PC-3 (cell line): Measurements from ENCODE around the gene FKTN. TPM values are rescaled to one million over a fixed set of nuclear protein-coding genes. Genes with fewer than 3 reads are reported as not detected.

ENCODE experiments used
- ATAC-seq: fragments of 200-7000 bp; cut with Tn5 transposase; 2 replicates; pipeline ENCODE4 v1.9.1; 2020; ENCODE audit warnings: mild to moderate bottlenecking, moderate library complexity
- BruUV-seq: library from RNA; stranded (reverse); fragments of 400-500 nt; replicated peaks from 2 replicates; lab custom pipeline; 2021; lab: Mats Ljungman, UMichigan
- CTCF ChIA-PET: fragments of 300-600 bp; sonication (Branson Sonifier 250); formaldehyde crosslinking; loops from one replicate; lab custom pipeline; 2022; ENCODE audit warnings: antibody characterized with exemption; lab: Charles Lee
- POLR2A ChIA-PET: fragments of 300-600 bp; sonication (Branson Sonifier 250); formaldehyde crosslinking; loops from one replicate; lab custom pipeline; 2022; ENCODE audit warnings: antibody characterized with exemption; ENCODE audit not compliant: unreplicated experiment; lab: Charles Lee
- DNase-seq: peaks from one replicate; pipeline ENCODE4 v3.0.0-alpha.2; 2015
- H2AFZ ChIP-seq: fragments of 300-600 bp; sonication (generic); 2 replicates; pipeline ENCODE4 v1.6.0; 2016; ENCODE audit warnings: antibody characterized with exemption, low read length
- H3F3A ChIP-seq: fragments of 300-600 bp; sonication (generic); one replicate; pipeline ENCODE4 v1.6.0; 2017; ENCODE audit warnings: antibody characterized with exemption, low read length, control low read depth, mild to moderate bottlenecking; ENCODE audit not compliant: unreplicated experiment
- H3K27ac ChIP-seq: fragments of 300-600 bp; sonication (generic); 2 replicates; pipeline ENCODE4 v1.5.1; 2016; ENCODE audit warnings: mild to moderate bottlenecking, low read length
- H3K27me3 ChIP-seq: fragments of 300-600 bp; sonication (generic); 2 replicates; pipeline ENCODE4 v1.6.1; 2016; ENCODE audit warnings: low read length, mixed read lengths
- H3K36me3 ChIP-seq: fragments of 300-600 bp; sonication (generic); 2 replicates; pipeline ENCODE4 v1.6.1; 2016; ENCODE audit warnings: low read depth, mixed run types, low read length, mixed read lengths
- H3K4me1 ChIP-seq: fragments of 300-600 bp; sonication (generic); 2 replicates; pipeline ENCODE4 v1.5.1; 2016; ENCODE audit warnings: low read length; ENCODE audit not compliant: insufficient read depth
- H3K4me2 ChIP-seq: fragments of 300-600 bp; sonication (generic); 2 replicates; pipeline ENCODE4 v1.6.0; 2016; ENCODE audit warnings: low read length
- H3K4me3 ChIP-seq: fragments of 300-600 bp; sonication (generic); 2 replicates; pipeline ENCODE4 v1.5.1; 2016; ENCODE audit warnings: mild to moderate bottlenecking, low read length, mixed read lengths
- H3K79me2 ChIP-seq: fragments of 300-600 bp; sonication (generic); 2 replicates; pipeline ENCODE4 v1.6.1; 2017; ENCODE audit warnings: low read length, mixed read lengths
- H3K9ac ChIP-seq: fragments of 300-600 bp; sonication (generic); 2 replicates; pipeline ENCODE4 v1.6.0; 2016; ENCODE audit warnings: mild to moderate bottlenecking, low read length
- H3K9me2 ChIP-seq: fragments of 300-600 bp; sonication (generic); replicated peaks from 2 replicates; pipeline ENCODE4 v1.6.1; 2016; ENCODE audit warnings: mixed run types, low read length, mixed read lengths
- H3K9me3 ChIP-seq: fragments of 300-600 bp; sonication (generic); 2 replicates; pipeline ENCODE4 v1.6.1; 2016; ENCODE audit warnings: low read length, mixed read lengths
- H4K20me1 ChIP-seq: fragments of 300-600 bp; sonication (generic); 2 replicates; pipeline ENCODE4 v1.6.1; 2016; ENCODE audit warnings: low read length, mixed read lengths
- EZH2 ChIP-seq: fragments of 300-600 bp; sonication (generic); IDR thresholded peaks from one replicate; pipeline ENCODE4 v1.6.1; 2017; ENCODE audit warnings: antibody characterized with exemption, mild to moderate bottlenecking, low read length; ENCODE audit not compliant: unreplicated experiment
- EZH2phosphoT487 ChIP-seq: fragments of 300-600 bp; sonication (generic); IDR thresholded peaks from 2 replicates; pipeline ENCODE4 v1.6.1; 2018; ENCODE audit warnings: mild to moderate bottlenecking, antibody characterized with exemption, low read length, borderline replicate concordance
- intact Hi-C: fragments of 100-400 bp; cut with micrococcal nuclease; formaldehyde crosslinking; loops from 2 replicates; pipeline ENCODE4 v1.9.0; 2023
- total RNA-seq: library from RNA; depleted of rRNA; stranded (reverse); fragments of >200 nt; gene quantifications from 2 replicates; pipeline ENCODE4 v1.2.3, GENCODE V29; 2014
- TF ChIP-seq, protein P1 (sequence below): fragments of 300-600 bp; sonication (generic); conservative IDR thresholded peaks from 2 replicates; pipeline ENCODE4 v1.5.1; 2017; ENCODE audit warnings: antibody characterized with exemption, low read depth, mild to moderate bottlenecking, low read length

FKTN gene
- total RNA-seq, 1 experiment from 2014 or later: 9.2 TPM

DNA sequence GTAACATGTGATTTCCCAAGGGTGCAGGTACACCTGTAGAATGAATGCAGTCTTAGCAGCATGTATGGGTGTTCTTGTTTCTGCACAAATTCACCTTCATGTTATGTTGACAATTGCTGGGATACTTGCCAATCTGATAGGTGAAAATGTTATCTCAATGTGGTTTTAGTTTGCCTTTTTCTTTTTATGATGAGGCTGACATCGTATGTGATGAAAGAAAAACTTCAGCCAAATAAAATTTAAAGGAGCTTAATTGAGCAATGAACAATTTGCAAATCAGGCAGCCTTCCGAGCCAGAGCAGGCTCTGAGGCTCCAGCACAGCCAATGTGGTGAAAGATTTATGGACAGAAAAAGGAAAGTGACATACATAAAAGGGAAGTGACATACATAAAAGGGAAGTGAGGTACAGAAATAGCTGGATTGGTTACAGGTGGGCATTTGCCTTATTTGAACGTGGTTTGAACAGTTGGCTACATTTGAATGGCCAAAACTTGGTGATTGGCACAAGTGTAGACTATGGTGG is 114.8 kb downstream of the FKTN start:
- Histone ChIP-seq H3K9ac (no peak overlapping the region), H3K79me2 (no peaks in the 10 kb centered on the region), H3F3A (no peaks in the 10 kb centered on the region), H3K9me2 (no peaks in the 10 kb centered on the region), H3K36me3 (no peaks in the 10 kb centered on the region), H3K4me1 (no peaks in the 10 kb centered on the region), H3K27ac (no peak overlapping the region), H2AFZ (no peak overlapping the region), H3K9me3 (no peaks in the 10 kb centered on the region), H3K4me3 (no peak overlapping the region), H3K27me3 (no peaks in the 10 kb centered on the region), H3K4me2 (no peak overlapping the region), H4K20me1 (no peaks in the 10 kb centered on the region)
- ATAC-seq (no peak), DNase-seq (no peak)
- intact Hi-C loops: no loop called here
- ChIA-PET POLR2A (no interaction called here), CTCF (no interaction called here)
- TF ChIP-seq, protein P1, sequence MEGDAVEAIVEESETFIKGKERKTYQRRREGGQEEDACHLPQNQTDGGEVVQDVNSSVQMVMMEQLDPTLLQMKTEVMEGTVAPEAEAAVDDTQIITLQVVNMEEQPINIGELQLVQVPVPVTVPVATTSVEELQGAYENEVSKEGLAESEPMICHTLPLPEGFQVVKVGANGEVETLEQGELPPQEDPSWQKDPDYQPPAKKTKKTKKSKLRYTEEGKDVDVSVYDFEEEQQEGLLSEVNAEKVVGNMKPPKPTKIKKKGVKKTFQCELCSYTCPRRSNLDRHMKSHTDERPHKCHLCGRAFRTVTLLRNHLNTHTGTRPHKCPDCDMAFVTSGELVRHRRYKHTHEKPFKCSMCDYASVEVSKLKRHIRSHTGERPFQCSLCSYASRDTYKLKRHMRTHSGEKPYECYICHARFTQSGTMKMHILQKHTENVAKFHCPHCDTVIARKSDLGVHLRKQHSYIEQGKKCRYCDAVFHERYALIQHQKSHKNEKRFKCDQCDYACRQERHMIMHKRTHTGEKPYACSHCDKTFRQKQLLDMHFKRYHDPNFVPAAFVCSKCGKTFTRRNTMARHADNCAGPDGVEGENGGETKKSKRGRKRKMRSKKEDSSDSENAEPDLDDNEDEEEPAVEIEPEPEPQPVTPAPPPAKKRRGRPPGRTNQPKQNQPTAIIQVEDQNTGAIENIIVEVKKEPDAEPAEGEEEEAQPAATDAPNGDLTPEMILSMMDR: no peak
- TF ChIP-seq EZH2: no peak
- no peak for TF ChIP-seq EZH2phosphoT487
- BruUV-seq: no TSS peak

DNA sequence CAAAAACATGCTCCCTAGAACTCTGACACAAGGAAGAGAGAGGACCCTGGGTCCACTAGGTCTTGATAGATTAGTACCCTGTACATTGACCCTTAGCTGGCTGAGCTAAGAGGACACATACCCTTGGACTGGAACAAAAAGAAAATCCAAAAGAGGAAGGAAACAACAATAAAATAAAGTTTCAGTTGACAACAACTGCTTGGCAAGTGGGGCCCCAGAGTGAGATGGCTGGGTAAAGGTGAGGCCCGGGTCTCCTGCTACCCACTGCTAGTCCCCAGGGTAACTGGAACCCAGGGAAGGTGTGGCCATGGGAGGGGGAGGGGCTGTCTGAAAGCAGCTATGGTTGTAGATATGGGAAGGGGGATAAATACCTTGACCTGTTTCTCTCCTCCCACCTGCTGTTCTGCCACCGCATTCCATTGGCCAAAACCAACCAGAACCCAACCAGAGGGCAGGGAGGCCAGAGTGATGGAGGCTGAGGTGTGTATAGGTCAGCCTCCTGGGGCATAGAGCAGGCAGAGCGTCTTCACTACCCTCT is 116.0 kb downstream of the FKTN start:
- Histone ChIP-seq H3K4me1 (no peaks in the 10 kb centered on the region), H3K9ac (no peak overlapping the region), H3K9me2 (no peaks in the 10 kb centered on the region), H3K27ac (no peak overlapping the region), H3F3A (no peaks in the 10 kb centered on the region), H3K36me3 (no peaks in the 10 kb centered on the region), H3K79me2 (no peaks in the 10 kb centered on the region), H2AFZ (no peak overlapping the region), H4K20me1 (no peaks in the 10 kb centered on the region), H3K4me2 (no peak overlapping the region), H3K27me3 (no peaks in the 10 kb centered on the region), H3K4me3 (no peak overlapping the region), H3K9me3 (no peaks in the 10 kb centered on the region)
- no TSS peak for BruUV-seq
- TF ChIP-seq EZH2phosphoT487 (no peak), EZH2 (no peak)
- TF ChIP-seq, protein P1: no peak
- ATAC-seq (no peak), DNase-seq (no peak)
- intact Hi-C loops: no loop called here
- ChIA-PET POLR2A (no interaction called here), CTCF (no interaction called here)

DNA sequence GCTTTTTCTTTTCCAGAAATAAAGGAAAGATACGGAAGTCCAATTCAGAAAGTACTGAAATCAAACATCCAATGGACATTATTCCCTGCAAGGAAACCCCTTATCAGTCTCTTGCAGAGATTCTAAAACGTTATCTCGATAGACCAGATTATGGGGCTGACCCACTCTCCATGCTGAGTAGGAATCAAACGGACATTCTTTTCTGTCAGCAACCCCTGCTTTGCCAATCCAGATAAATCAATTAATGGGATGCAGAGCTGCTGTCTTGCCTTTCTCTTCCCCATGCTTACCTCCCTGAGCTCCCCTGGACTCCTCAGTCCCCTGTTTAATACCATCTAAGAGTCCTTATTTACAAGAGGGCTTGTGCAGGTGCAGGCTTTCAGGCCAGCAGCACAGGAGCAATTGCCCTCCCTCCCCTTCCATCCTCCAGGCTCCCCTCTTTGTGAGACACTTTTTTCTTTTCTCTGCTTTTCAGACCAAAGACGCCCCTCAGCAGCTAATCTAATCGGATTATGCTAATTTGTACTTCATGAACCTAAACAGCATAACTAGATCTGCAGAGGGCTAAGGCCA is 118.5 kb downstream of the FKTN start:
- Histone ChIP-seq H3K4me2 (no peak overlapping the region), H3F3A (no peaks in the 10 kb centered on the region), H3K9me2 (no peaks in the 10 kb centered on the region), H3K9me3 (no peaks in the 10 kb centered on the region), H4K20me1 (no peaks in the 10 kb centered on the region), H3K79me2 (no peaks in the 10 kb centered on the region), H3K4me3 (no peak overlapping the region), H3K27ac (no peak overlapping the region), H3K4me1 (no peaks in the 10 kb centered on the region), H3K36me3 (no peaks in the 10 kb centered on the region), H2AFZ (no peak overlapping the region), H3K9ac (no peak overlapping the region), H3K27me3 (no peaks in the 10 kb centered on the region)
- POLR2A ChIA-PET: no interaction called here
- no TSS peak for BruUV-seq
- CTCF ChIA-PET: no interaction called here
- ATAC-seq: no peak
- no peak for TF ChIP-seq EZH2
- TF ChIP-seq EZH2phosphoT487: no peak
- TF ChIP-seq, protein P1: no peak
- intact Hi-C loops: no loop called here
- no peak for DNase-seq
